NB4 (cell line): ENCODE measurements around the gene TMEM50B.
A peak's percentile ranks its signal among the peaks of the same experiment; 100 is the strongest.

Experiments used
- DNase-seq: peaks from one replicate; pipeline ENCODE4 v3.0.0; 2010; ENCODE audit warnings: low read depth
- H3K4me3 ChIP-seq: one replicate; pipeline ENCODE4 v1.5.1; 2011; ENCODE audit warnings: mild to moderate bottlenecking, low read depth, low read length, moderate library complexity
- CTCF ChIP-seq: IDR thresholded peaks from one replicate; pipeline ENCODE4 v1.5.1; 2012; ENCODE audit warnings: low read depth, low read length
- MYC ChIP-seq: IDR thresholded peaks from 2 replicates; pipeline ENCODE4 v1.6.1; 2011; ENCODE audit warnings: low read depth, low read length
- POLR2A ChIP-seq: IDR thresholded peaks from 2 replicates; pipeline ENCODE4 v1.6.1; 2011; ENCODE audit warnings: mild to moderate bottlenecking; ENCODE audit not compliant: insufficient read length; ENCODE audit errors: extremely low read depth
- TF ChIP-seq, protein P1 (sequence below): IDR thresholded peaks from 2 replicates; pipeline ENCODE4 v1.6.1; 2011; ENCODE audit warnings: low read depth, low read length

TMEM50B gene

DNA sequence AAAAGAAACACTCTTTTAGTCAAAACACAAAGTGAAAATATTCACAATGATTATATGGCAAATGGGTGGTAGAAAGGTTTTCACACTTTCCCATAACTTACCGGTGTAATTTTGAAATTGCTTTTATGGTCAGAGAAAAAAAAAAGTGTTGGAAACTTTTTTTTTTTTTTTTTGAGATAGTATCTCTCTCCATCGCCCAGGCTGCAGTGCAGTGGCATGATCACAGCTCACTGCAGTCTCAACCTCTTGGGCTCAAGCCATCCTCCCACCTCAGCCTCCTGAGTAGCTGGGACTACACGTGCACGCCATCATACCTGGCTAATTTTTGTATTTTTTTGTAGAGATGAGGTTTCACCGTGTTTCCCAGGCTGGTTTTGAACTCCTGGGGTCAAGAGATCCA, 73.3 kb downstream of the TMEM50B start:
- TF ChIP-seq CTCF: no peak
- TF ChIP-seq, protein P1, sequence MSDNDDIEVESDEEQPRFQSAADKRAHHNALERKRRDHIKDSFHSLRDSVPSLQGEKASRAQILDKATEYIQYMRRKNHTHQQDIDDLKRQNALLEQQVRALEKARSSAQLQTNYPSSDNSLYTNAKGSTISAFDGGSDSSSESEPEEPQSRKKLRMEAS: no peak
- TF ChIP-seq POLR2A: no peak
- no peak for TF ChIP-seq MYC
- DNase-seq: no peak
- H3K4me3 ChIP-seq: peak overlapping the region; percentile 30

DNA sequence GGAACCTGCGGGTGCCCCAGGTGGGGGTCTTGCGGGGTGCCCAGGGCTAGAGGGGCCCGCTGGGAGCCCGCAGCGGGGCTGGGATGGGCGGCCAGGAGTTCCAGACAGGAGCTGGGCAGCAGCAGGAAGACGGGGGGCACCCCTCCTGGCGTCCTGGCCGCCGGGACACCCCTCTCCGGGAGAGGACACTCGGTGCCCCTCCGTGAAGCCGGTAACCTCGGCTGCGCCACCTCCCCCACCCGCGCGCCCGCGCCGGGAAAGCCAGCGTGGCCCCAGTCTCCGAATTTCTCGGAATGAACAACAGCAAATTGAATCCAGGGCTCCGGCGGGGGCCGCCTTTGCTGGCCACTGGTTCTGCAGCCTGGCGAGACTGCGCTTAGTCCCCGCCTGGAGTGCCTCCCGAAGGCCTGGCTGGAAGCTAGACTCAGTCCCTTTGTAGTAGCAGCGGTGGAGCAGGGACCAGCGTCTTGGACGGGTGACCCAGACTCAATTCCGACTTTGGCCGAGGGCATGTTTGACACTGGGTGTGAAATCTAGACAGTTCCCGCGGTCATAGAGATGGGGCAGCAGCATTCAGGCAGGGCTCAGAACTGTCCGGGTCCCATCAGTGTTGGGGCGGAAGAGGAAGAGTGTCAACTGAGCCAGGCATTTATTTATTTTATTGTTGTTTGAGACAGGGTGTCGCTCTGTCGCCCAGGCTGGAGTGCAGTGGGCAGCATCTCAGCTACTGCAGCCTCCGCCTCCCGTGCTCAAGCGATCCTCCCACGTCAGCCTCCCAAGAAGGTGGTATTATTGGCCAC, 75.8 kb downstream of the TMEM50B start:
- TF ChIP-seq, protein P1: no peak
- no peak for TF ChIP-seq MYC
- TF ChIP-seq POLR2A: no peak
- TF ChIP-seq CTCF: no peak
- DNase-seq: peak; percentile 68
- H3K4me3 ChIP-seq: peak overlapping the region; percentile 88

- peak; percentile 66 for DNase-seq
- TF ChIP-seq CTCF: no peak
- TF ChIP-seq, protein P1: no peak
- peak; percentile 35 for TF ChIP-seq POLR2A
- no peak for TF ChIP-seq MYC
- peak within 1 kb of the TSS; percentile 88 for H3K4me3 ChIP-seq
Measured at GRCh38 chr21:33403128-33403785, 76.5 kb downstream of the TMEM50B start, which contains the start of gene IFNGR2. IFNGR2 (plus strand) TSS chr21:33403413; CDS start chr21:33403544, 131 bp downstream.

- peak; percentile 90 for DNase-seq
- TF ChIP-seq POLR2A (no peak), MYC (peak; percentile 67), CTCF (no peak)
- TF ChIP-seq, protein P1: peak; percentile 63
- H3K4me3 ChIP-seq: peak overlapping the region; percentile 40
Measured at GRCh38 chr21:33402001-33402979, 77.5 kb downstream of the TMEM50B start.

DNA sequence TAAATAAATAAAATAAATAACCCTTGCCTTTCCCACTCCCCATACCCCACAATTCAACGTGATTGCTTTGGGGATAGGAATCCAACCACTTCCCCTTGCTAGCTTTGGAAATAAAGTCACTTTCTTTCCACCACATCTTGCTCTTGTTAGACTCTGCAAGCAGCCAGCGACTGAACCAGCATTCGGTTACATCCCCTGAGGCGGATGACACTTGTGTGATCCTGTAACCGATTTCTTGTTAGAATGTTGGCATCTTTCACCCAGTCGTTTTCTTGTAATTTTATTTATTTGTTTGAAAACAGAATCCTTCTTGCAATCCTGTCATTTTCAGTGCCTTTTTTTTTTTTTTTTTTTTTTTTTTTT, 78.2 kb downstream of the TMEM50B start:
- H3K4me3 ChIP-seq: peak overlapping the region; percentile 27
- DNase-seq: peak; percentile 80
- no peak for TF ChIP-seq POLR2A
- TF ChIP-seq MYC: no peak
- TF ChIP-seq, protein P1: no peak
- no peak for TF ChIP-seq CTCF
